GM18951 (cell line): ENCODE measurements around the gene LNPK.

Experiments
- POLR2A ChIP-seq: IDR thresholded peaks from 4 replicates; pipeline ENCODE4 v1.6.1; 2011; ENCODE audit warnings: mild to moderate bottlenecking; ENCODE audit not compliant: insufficient read length, insufficient read depth; ENCODE audit errors: extremely low read depth
- in situ Hi-C: fragments of 300-500 bp; cut with MboI; formaldehyde crosslinking; loops from one replicate; pipeline ENCODE4 v1.12.0; 2022; ENCODE audit warnings: low sequenced_read_pairs, mixed read lengths, inconsistent platforms; ENCODE audit not compliant: unreplicated experiment

LNPK gene, protein sequence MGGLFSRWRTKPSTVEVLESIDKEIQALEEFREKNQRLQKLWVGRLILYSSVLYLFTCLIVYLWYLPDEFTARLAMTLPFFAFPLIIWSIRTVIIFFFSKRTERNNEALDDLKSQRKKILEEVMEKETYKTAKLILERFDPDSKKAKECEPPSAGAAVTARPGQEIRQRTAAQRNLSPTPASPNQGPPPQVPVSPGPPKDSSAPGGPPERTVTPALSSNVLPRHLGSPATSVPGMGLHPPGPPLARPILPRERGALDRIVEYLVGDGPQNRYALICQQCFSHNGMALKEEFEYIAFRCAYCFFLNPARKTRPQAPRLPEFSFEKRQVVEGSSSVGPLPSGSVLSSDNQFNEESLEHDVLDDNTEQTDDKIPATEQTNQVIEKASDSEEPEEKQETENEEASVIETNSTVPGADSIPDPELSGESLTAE

DNA sequence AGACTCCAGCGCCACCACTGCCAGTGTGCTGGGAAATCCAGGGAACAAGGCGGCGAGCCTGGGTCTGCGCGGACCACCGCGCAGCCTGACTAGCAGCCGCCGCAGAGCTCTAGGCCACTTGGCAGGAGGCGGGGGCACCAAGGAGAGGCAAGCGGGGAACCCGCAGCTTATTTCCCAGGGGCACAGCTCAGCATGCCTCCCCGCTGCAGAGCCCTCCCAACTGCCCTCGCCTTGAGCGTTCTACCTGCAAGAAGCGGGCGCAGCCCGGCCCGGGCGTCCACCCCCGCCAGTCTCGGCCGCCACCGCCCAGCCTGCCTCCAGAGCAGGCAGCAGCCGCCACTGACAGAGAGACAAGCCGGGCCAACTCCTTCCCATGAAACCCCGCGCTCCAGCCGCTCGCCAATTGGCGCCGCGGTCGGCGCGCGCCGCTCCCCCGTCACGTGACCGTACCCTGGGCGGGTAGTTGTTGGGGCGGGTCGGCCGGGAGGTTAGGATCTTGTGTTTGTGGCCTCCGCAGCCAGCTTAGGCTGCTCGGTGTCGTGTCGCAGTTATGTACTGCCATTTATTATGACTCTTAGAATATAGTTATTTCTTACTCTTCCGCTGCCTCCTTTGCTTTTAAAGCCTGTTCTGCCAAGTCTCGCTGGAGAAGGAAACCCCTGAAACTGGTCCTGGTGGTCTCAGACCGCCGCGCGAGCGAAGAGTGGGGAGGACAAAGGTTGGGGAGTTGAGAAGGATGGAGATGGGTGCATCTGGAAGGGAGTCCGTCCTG lies at the start of gene LNPK:
TSS of gene LNPK (minus strand) at position 352 of the 772 bp plus-strand sequence. CDS start 6,683 bp downstream, outside the sequence.
- TF ChIP-seq POLR2A: peak; percentile 94
- in situ Hi-C loops: no loop called here

DNA sequence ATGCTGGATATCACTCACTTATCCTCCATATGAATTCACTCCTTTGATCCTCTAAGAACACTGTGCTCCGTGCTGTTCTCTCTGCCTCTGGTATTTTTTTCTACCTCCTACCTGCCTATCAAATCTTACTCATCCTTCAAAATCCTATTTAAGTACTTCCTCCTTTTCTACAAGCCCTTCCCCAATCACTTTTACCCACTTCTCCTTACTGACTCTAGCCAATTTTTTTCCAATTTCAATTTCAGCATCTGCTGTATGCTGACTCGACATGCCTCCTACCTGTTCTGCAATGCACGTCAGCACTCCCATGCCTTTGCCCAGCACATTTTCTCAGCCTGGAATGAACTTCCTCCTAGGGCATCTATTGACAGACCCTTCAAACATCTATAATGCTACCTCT lies 37.3 kb upstream of the LNPK start:
- TF ChIP-seq POLR2A: no peak
- in situ Hi-C loops: no loop called here

DNA sequence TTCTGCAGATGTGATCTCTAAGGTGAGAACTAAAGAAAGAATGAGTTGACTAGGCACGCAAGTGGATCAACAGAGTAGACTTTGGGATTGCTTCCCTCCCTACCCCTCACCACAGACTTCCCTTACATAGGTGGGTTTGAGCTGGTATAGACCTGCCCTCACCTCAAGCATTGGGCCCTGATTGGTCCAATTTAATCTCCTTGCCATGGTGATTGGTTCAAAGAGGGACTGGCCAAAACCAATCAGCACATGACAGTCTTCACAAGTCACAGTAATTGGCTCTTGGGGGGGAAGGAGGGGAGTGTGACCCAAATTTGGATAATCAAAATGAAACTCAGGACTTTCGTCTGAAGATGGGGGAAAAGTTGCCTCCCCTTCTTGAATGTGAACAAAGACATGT lies 36.6 kb upstream of the LNPK start:
- in situ Hi-C loops: no loop called here
- TF ChIP-seq POLR2A: no peak

DNA sequence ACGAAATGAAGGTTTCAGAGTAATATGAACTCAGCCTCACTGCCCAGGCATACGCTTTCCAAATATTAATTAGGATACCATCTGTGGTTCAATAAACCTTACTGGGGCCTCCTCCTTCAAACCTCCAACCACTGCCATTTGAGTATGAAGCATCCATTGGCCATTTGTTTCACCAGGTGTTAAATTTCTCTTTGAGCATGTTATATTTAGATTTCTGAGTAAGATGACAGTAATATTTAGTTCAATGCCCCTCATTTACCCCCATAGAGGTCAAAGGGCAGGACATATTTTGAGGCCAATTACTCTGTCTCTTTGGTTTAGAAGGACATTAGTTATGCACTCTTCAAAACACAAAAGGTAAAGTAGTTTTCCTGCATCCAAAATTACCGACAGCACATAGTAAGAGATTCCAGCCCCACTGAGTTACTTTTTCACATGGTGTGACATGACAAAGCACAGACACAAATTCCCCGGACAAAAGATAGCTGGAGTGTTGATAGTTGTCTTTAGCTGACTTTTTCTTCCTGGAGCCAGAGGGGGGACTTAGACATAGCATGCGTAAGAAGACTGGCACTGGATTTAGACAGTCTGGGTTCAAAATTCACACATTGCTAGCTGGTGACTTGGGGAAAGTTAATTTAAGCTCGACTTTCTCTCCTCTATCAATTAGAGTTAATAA lies 33.1 kb upstream of the LNPK start:
- no peak for TF ChIP-seq POLR2A
- in situ Hi-C loops: no loop called here

DNA sequence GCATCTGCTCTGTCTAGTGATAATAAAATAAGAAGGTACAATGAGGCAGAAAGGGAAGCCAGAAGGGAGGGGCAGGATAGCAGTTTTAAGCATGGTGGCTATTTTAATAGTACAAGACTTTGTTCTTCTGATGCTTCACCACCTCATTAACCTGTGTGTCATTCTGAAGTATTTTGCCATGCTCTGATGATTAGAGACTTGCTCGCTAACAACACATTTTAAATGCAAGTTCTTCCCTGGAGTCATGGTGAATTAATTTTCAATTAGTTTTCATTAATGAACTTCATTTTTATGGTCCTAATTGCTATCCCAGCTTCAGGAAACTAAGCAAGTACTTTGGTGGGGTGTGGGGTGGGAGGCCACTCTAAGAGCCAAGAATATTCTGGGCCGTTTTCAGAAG lies 25.7 kb upstream of the LNPK start:
- no peak for TF ChIP-seq POLR2A
- in situ Hi-C loops: no loop called here

DNA sequence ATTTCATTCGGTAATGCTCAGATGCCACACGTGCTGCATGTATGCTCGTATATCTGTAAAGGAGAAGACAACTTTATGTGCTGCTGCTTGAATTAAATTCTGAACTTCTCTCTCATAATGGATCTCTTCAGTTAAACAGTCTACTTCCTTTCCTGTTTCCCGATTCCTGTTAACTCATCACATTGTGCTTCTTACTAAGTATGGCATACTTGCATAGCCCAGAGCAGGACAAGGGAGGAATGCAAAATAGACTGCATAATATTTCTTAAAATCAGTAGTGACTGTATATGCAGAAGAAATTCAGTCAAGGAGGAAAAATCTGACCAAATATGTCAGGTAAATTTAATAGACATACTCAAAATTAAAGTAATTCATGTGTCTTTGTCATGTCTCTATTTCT lies 23.9 kb upstream of the LNPK start:
- no peak for TF ChIP-seq POLR2A
- in situ Hi-C loops: no loop called here

DNA sequence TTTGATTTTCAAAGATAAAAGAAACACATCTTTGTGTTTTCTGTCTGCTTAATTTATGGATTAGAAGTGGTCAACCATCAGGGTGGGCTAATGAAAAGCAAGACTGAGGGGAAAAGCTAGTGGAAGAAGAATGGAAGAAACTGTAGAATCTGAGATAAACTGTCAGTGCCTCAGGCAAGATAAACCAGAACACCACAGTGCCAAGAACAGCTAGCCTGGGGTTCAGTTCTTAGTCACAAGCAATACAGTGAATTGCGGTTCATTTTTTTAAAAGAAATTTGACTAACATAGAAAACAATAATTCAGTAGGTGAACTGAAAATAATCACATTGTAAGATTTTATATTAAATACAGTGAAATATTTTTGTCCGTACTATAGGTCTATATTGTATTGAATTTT lies 22.0 kb upstream of the LNPK start:
- no peak for TF ChIP-seq POLR2A
- in situ Hi-C loops: no loop called here

DNA sequence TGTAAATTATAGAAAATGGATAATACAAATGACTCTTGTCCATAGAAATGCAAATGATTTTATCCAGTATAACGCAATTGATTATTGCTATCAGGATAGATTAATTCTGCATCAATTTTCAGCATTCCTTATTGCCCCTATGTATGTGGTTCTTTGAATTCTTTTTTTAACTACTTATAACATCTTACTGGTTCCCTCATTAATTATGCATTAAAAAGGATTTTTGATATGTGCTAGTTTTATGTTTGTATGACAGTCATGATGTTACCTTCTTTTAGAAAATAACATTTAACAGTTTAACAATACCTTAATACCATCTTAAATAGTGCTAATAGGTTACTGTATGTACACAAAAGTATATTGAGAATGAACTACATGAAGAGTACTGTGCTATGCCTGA lies 20.0 kb upstream of the LNPK start:
- in situ Hi-C loops: no loop called here
- no peak for TF ChIP-seq POLR2A

DNA sequence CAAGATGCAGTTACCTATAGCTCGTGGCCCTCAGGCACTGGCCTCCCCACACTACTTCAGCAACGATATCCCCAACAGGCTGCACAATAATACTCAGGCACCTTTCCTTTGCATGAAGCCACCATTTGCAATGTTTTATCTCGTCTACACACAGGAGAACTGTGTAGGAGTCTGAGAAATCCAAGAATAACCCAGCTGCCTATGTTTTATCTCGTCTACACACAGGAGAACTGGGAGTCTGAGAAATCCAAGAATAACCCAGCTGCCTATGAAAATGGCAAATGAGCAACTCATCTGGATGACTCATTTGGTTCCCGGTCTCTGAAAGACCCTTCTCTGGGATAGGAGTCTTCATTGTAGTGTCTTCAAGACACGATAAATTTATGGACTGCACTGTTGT lies 18.3 kb upstream of the LNPK start:
- no peak for TF ChIP-seq POLR2A
- in situ Hi-C loops: no loop called here

DNA sequence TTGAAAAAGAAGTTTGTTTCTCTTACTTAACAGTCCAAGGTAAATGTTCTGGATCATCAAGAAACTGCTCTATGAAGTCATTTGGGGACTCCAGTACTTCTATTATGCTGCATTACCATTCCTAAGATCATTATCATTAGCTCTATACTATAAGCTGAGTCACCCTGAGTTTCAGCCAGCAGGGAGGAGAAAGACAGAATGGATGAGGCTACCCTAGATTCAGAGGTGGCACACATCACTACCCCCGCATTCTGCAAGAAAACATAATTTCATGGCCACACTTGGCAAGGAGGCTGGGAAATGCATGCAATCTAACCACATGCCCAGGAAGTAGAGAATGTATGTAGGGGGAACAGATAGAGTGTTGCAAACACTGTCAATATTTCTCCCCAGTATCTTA lies 16.6 kb upstream of the LNPK start:
- TF ChIP-seq POLR2A: no peak
- in situ Hi-C loops: no loop called here

DNA sequence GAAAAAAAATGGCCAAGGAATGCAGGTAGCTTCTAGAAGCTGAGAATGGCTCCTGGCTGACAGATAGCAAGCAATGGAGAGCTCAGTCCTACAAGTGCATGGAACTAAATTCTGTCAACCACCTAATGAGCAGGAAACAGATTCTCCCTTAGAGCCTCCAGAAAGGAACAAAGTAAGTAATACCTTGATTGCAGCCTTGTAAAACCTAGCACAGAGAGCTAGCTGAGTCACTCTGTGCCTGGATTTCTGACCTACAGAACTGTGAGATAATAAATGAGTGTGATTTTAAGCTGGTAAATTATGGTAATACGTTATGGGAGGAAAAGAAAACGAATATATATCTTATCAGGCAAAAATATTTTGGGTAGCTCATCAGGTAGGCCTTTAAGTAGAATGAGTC lies 7.4 kb upstream of the LNPK start:
- no peak for TF ChIP-seq POLR2A
- in situ Hi-C loops: no loop called here

DNA sequence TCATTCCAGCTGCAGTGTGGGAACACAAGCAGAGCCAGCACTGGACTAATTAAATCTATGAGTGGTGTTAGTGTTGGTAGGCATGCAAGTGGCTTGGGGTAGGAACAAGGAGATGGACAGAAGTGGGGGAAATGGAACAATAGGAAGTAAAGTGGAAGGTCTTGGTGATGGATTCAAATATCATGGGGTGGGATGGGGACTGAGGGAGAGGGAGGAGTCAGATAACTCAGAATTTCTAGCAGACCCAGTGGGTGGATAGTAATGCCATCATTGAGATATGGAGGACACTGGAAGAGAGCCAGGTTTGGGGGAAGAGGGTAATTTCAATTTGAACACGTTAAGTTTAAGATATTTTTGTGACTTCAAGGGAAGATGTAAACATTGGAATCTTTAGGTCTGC lies 2.9 kb upstream of the LNPK start:
- in situ Hi-C loops: no loop called here
- no peak for TF ChIP-seq POLR2A

DNA sequence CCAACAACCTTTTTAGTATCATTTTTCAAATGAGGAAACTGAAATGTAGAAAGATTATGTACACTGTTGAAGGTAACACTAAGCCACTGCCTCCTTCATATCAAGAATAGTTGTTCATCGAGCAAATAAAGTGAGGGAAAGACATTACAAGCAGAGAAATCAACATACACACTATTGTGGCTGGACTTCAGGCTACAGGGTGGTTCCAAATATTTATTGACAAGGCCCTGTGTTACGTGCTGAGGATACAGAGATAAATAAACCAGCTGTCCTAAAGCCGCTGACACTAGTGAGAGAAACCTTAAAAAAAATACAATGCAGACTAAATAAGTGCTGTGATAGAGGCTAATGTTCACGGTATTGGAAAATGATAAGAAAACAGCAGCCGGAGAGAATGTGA lies 1.9 kb upstream of the LNPK start:
- no peak for TF ChIP-seq POLR2A

More for the DNA sequence above, 1.9 kb upstream of the LNPK start:
- in situ Hi-C loops: no loop called here
